Right lobe of liver (tissue), 4 donors: ENCODE results near the gene PKIG.

ENCODE experiments used
- CTCF ChIP-seq, 4 donors: fragments of 200-600 bp in 3 of 4; fragments of 450-650 bp in 1 of 4; IDR thresholded peaks; one replicate each; pipeline versions ENCODE4 v1.5.1 to v1.8.0; 2016 to 2022; ENCODE audit warnings: antibody characterized with exemption in 4 of 4, mild to moderate bottlenecking in 2 of 4
- POLR2A ChIP-seq: fragments of 450-650 bp; IDR thresholded peaks from one replicate; pipeline ENCODE4 v1.6.1; 2017; ENCODE audit warnings: antibody characterized with exemption, mild to moderate bottlenecking
- donor health status: DM: no; HTN: no; CAD: no.
- donor health status: DM: no; HTN: no; CAD: no.
- donor health status: DM: no; HTN: yes; CAD: no.

GRCh38 chr20:44590980-44591778, 8.8 kb downstream of the PKIG start:
- no peak for TF ChIP-seq POLR2A
- TF ChIP-seq CTCF (IDR thresholded peaks at IDR 0.05), result no peak
